A673 (cell line): ENCODE data around the gene TRAF7.

Experiments used
- CTCF ChIP-seq: fragments of 300-800, 200-600 bp; sonication (generic); conservative IDR thresholded peaks from 2 replicates; pipeline ENCODE4 v1.5.1; 2017; ENCODE audit warnings: low read depth, mild to moderate bottlenecking, antibody characterized with exemption, low read length, moderate library complexity, mixed read lengths
- EZH2 ChIP-seq: fragments of 200-600 bp; sonication (generic); IDR thresholded peaks from 2 replicates; pipeline ENCODE4 v1.6.1; 2017; ENCODE audit warnings: borderline replicate concordance, low read depth, mild to moderate bottlenecking, mixed read lengths, antibody characterized with exemption, low read length; ENCODE audit not compliant: poor library complexity, severe bottlenecking

GRCh38 chr16:2179576-2179975 is 24.0 kb downstream of the TRAF7 start:
- TF ChIP-seq CTCF = no peak
- TF ChIP-seq EZH2 = no peak
